ENCODE measurements around the gene TFG. TPM values are rescaled to one million over a fixed set of nuclear protein-coding genes. Genes with fewer than 3 reads are reported as not detected.

The TFG gene
- total RNA-seq, 1 donor from 2014 or later, result 54.6 TPM

DNA sequence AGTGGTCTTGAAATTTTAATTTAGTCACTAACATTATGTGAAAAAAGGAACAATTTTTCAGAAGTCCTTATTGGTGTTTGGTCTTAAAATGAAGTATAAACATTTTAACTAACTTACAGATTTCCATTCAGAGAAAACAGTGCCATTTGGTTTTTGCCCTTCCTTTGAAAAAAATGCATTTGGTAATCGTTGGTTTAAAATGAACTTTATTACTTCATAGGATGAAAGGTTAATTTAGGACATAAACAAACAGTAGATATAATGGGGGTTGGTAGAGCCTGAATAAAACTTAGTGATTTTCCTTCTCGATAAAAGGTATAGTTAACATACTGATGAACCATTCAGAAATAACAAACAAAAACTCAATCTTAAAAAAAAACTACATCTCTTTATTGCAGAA is 39.7 kb downstream of the TFG start:
- no peak for DNase-seq (ENCODE audit: low spot score in 2 of 2)
- no peak for FAIRE-seq

GRCh38 chr3:100753846-100754245 is 44.6 kb downstream of the TFG start:
- DNase-seq (ENCODE audit: low spot score in 2 of 2), result no peak
- FAIRE-seq, result no peak

GRCh38 chr3:100754563-100755334 is 45.5 kb downstream of the TFG start:
- DNase-seq (ENCODE audit: low spot score in 2 of 2), result no peak
- FAIRE-seq, result no peak

DNA sequence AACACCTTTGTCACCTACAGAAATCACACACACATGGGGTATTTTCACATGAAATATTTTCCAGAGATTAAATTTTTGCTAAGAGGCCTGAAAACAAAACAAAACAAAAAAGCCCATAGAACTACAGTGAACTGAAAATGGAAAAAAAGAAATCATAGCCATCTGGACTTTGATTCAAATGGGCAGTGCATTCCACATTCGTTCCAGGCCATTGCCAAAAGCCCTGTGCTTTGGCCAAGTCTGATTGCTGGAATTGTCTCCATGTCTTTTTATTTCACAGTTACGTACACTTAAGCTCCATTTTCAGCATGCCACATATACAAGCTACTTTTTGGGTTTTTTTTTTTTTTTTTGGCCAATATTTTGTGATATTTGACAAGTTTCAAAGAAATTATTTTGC is 47.1 kb downstream of the TFG start:
- FAIRE-seq (no peak), DNase-seq (ENCODE audit: low spot score in 2 of 2) (no peak)

- DNase-seq (ENCODE audit: low spot score in 2 of 2) (no peak), FAIRE-seq (no peak)
These were observed 49.9 kb downstream of the TFG start for GRCh38 chr3:100759159-100759558.

DNA sequence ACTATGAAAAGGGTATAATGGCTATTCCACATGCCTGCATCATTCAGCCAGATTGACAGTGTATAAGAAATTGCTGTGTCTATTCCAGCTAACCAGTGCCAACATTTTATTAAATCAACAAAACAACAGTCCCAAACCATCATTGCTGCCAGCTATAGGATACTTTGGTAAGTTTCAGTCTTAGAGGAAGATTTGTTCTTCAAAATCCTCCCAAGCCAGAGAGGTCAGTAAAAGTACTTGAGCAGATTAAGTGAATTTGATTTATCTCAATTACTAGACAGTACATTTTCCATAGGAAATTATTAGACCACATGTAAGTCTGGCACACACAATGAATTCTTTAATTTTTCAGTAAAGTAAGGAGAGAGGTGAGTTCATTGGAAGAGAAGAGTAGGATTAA is 50.7 kb downstream of the TFG start:
- FAIRE-seq (no peak), DNase-seq (ENCODE audit: low spot score in 2 of 2) (no peak)

- DNase-seq (ENCODE audit: low spot score in 2 of 2), result no peak
- no peak for FAIRE-seq
These were observed 51.1 kb downstream of the TFG start for GRCh38 chr3:100760377-100760776.

GRCh38 chr3:100761211-100761942 is 52.1 kb downstream of the TFG start:
- DNase-seq (ENCODE audit: low spot score in 2 of 2) (no peak), FAIRE-seq (no peak)

- no peak for FAIRE-seq
These were observed 52.7 kb downstream of the TFG start for GRCh38 chr3:100761951-100762350.

GRCh38 chr3:100765437-100765975 is 56.2 kb downstream of the TFG start:
- DNase-seq (ENCODE audit: low spot score in 2 of 2) (no peak), FAIRE-seq (no peak)

More at GRCh38 chr3:100761951-100762350, 52.7 kb downstream of the TFG start:
- no peak for DNase-seq (ENCODE audit: low spot score in 2 of 2)

DNA sequence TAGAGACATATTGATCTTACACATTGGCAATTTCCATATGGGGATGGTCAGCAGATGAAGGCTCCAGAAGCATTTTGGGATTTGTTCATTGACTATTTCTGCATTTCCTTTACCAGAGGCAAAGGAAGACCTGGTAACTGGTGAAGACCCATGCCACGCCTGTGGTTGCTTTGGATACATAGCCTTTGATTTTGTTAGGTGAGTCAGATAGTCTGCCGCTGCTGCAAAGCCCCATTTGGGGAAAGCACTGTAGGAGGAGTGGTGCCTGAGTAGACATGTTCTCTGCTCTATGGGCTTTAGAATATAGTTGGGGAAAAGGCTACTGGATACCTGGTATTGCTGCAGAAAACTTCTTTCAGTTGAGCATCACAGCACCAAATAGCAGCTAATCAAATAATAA is 56.8 kb downstream of the TFG start:
- no peak for FAIRE-seq
- no peak for DNase-seq (ENCODE audit: low spot score in 2 of 2)

- FAIRE-seq, result no peak
- no peak for DNase-seq (ENCODE audit: low spot score in 2 of 2)
These were observed 60.4 kb downstream of the TFG start for GRCh38 chr3:100769693-100770092.

- FAIRE-seq (no peak), DNase-seq (ENCODE audit: low spot score in 2 of 2) (no peak)
These were observed 65.9 kb downstream of the TFG start for GRCh38 chr3:100775226-100775625.

DNA sequence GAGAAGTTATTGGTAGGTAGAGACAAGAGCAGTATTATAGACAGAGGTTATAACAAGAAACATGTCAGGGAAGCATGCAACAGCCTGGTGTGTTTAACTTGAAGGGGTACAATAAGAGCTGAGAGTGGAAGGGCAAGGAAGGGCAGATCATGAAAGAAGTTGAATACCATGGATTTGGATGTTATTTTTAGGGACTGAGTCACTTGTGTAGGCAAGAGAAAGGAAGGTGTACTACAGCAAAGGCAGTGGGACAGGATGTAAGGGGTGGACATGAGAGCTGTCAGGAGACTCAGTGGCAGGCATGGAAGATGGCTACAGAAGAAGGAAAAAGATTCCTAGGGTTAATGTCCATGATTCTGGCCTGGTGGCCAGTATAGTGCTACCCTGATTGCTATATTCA is 66.4 kb downstream of the TFG start:
- FAIRE-seq, result no peak
- no peak for DNase-seq (ENCODE audit: low spot score in 2 of 2)

GRCh38 chr3:100776097-100776729 is 66.9 kb downstream of the TFG start:
- DNase-seq (ENCODE audit: low spot score in 2 of 2) (no peak), FAIRE-seq (no peak)

GRCh38 chr3:100776746-100777145 is 67.5 kb downstream of the TFG start:
- DNase-seq (ENCODE audit: low spot score in 2 of 2) (no peak), FAIRE-seq (no peak)

DNA sequence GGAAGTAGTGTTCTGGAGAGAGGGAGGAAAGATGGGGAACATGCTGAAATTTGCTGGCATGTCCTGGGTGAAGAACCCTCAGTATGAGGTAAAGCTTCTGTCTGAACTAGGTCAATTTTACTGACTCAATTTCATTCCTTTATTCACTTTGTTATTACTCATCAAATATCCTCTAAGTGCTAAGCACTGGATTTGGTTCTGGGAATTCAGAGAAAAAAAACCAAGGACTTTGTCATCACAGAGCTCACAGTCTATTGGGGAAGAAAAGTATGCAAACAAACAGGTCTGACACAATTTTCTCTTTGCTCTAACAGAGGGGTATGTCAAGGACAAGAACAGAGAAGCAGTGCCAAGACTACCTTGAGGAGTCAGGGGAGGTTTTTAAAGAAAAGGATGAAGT is 68.0 kb downstream of the TFG start:
- DNase-seq (ENCODE audit: low spot score in 2 of 2) (no peak), FAIRE-seq (no peak)

- no peak for FAIRE-seq
- DNase-seq (ENCODE audit: low spot score in 2 of 2), result no peak
These were observed 70.2 kb downstream of the TFG start for GRCh38 chr3:100779480-100779879.

DNA sequence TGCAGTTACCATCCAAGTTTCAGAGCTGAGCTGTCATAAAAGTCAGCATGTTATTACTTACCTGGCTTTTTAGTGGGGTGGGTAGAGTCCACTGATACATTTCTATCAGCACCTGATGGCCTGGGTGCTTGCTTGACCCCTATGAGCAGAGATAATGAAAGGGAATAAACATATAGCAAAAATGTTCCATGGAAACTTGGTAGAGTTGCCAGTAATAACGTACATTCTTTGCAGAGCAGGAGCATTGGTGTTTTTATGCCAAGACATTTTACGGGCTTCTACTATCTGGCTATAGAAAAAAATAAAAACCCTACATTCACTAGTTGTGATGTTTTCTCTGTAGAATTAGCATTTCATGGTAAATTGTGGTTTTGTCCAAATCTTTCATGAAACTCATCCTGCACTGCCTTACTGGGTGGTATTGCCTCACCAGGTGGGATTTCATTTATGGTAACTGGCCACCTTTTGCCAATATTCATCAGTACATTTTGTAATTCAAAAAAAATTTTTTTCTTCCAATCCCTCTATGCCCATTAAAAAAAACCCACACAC is 70.9 kb downstream of the TFG start:
- DNase-seq (ENCODE audit: low spot score in 2 of 2), result no peak
- no peak for FAIRE-seq

DNA sequence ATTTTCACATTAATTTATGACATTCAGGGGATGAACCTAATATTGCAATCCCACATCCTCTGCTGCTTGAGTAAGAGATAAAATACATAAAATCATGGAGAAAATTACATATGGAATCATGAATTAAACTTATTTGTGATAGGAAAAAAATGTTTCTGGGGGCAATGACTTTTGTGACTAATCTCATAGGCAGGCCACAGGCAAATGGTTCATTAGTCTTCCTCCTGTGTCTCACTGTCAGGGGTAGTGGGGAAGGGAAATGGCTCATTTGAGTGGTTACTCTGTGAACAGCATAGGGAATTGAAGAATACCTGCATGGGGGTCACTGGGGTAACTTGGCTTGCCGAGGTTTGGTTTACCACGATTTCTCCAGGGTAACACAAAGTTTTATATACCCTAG is 72.0 kb downstream of the TFG start:
- FAIRE-seq, result no peak

GRCh38 chr3:100782348-100782747 is 73.1 kb downstream of the TFG start:
- FAIRE-seq (no peak), DNase-seq (ENCODE audit: low spot score in 2 of 2) (no peak)

More for the DNA sequence above, 72.0 kb downstream of the TFG start:
- DNase-seq (ENCODE audit: low spot score in 2 of 2), result no peak

All from frontal cortex (tissue), 4 donors.